ENCODE measurements around the gene AMFR.
"Not testable (repeated sequence)": the region's sequence is repeated elsewhere in the genome, so short reads cannot be mapped to it uniquely, and the experiment has no call there.

AMFR gene

DNA sequence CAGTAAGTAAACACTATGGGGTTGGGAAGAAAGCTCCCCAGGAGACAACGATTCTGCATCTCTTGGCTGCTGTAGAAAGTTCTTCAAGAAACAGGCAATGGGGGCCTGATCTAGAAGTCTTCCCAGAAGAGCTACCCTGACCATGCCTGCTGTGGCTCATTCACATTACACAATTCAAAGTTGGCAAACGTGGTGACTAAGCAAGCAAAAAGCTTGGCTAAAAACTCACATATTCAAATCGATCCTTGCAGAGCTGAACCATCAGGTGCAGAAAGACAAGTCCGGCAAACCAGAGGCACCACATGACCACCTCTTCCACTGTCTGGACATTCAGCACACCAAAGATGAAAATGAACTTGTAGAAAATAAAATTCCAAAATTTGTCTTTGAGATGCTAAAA, 16.1 kb downstream of the AMFR start:
- H3K27ac ChIP-seq: no peak overlapping the region
- TF ChIP-seq, protein P1, sequence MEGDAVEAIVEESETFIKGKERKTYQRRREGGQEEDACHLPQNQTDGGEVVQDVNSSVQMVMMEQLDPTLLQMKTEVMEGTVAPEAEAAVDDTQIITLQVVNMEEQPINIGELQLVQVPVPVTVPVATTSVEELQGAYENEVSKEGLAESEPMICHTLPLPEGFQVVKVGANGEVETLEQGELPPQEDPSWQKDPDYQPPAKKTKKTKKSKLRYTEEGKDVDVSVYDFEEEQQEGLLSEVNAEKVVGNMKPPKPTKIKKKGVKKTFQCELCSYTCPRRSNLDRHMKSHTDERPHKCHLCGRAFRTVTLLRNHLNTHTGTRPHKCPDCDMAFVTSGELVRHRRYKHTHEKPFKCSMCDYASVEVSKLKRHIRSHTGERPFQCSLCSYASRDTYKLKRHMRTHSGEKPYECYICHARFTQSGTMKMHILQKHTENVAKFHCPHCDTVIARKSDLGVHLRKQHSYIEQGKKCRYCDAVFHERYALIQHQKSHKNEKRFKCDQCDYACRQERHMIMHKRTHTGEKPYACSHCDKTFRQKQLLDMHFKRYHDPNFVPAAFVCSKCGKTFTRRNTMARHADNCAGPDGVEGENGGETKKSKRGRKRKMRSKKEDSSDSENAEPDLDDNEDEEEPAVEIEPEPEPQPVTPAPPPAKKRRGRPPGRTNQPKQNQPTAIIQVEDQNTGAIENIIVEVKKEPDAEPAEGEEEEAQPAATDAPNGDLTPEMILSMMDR (conservative IDR thresholded peaks at IDR 0.05): no peak

DNA sequence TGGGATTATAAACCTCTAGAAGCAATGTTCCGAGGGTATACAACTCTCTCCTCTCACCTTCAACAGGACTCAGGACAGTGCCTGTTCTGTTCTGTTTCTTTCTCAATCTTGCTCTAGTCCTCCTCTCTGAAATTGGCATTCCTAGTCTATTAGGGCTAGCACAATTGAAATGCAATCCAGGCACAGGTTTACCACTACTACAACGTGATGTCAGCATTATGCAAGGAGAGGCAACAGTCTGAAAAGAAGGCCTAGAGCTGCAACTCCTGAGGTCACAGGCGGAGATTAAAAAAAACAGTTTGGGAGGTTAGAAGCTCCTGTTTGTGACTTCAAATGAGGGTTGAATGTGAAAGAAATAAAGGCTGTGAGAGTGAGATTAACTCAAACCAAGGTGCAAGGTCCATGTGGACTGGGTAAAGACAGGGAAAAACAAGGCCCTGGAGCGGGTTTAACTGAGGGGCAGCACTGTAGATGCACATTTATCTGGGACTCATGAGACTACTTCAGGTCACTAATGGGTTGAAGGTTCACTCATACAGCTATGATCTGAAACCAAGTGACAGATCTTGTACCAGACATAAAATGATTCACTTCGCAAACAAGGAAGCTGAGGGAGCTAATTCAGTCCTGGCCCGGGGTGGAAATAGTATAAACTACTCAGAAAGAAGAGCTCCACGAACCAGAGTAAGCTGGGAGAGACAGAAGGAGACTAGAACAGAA, 16.8 kb downstream of the AMFR start:
- no peak overlapping the region for H3K27ac ChIP-seq
- TF ChIP-seq, protein P1 (conservative IDR thresholded peaks at IDR 0.05): no peak

DNA sequence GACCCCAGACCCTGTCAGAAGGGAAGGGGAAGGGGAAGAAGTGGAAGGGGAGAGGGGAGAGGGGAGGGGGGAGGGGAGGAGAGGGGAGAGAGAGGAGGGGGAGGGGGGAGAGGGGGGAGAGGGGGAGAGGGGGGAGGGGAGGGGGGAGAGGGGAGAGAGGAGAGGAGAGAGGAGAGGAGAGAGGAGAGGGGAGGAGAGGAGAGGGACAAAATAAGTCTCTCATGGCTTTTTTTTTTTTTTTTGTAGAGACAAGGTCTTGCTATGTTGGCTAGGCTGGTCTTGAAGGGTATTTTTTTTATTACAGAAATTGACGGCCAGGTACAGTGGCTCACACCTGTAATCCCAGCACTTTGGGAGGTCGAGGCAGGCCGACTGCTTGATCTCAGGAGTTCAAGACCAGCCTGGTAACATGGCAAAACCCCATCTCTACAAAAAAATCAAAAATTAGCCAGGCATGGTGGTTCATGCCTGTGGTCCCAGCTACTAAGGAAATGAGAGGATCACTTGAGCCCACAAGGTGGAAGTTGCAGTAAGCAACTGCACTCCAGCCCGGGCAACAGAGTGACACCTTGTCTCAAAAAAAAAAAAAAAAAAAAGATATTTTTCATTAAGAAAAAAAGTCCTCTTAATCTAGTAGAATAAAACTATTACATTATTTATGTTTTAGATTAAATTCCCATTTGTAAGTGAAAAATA, 19.2 kb downstream of the AMFR start:
- H3K27ac ChIP-seq: no peak overlapping the region
- TF ChIP-seq, protein P1 (conservative IDR thresholded peaks at IDR 0.05): no peak

DNA sequence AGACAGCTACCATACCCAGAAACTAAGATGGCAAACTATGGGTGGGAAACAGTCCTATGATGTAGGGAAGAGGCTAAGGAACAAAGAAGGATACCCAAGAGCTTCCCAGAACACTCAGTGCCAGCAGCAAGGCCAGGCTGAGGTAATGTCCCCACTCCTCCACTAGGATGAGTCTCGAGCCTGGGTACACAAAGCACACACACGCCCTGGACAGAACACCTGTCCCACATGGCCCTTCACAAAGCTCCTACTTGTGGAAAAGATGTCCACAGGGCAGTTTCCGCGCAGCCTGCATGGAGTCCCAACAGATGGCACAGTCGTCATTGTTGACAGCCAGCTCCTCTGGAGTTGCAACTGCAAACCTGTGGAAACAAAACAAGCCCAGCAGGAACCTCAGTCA, 23.9 kb downstream of the AMFR start:
- TF ChIP-seq, protein P1 (conservative IDR thresholded peaks at IDR 0.05): 0 out of 2 replicates have a peak, but pooled peaks have one; percentile 11
- H3K27ac ChIP-seq: no peak overlapping the region

DNA sequence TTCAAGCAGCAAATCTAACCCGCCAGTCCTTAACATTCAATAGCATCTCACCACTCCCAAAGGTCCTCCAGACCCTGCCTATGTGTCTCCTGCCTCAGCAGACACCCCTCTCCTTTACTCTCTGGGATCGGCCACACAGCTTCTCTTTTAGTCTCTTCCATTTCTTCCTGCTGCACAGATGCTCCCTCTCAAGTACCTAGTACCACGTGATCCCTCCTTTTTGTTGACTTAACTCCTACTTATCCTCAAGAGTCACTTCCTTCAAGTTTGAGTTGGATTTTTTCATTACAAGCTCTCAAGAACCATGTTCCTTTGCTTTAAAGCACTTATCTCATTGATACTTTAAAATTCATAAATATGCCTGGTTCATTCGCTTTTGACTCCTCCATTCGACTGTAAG, 24.9 kb downstream of the AMFR start:
- TF ChIP-seq, protein P1 (conservative IDR thresholded peaks at IDR 0.05): no peak
- no peak overlapping the region for H3K27ac ChIP-seq

DNA sequence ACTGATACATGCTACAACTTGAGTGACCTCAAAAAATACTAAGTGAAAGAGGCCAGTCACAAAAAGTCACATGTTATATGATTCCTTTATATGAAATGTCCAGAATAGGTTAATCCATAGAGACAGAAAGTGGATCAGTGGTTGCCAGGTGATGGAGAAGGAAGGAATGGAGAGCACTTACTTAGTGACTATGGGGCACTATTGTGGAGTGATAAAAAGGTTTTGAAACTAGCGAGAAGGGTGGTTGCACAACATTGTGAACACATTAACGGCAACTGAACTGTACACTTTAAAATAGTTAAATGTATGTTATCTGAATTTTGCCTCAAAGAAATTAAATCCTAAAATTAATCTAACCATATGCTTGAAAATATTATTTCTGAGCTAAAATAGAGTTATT, 25.9 kb downstream of the AMFR start:
- H3K27ac ChIP-seq: no peak overlapping the region
- TF ChIP-seq, protein P1 (conservative IDR thresholded peaks at IDR 0.05): no peak

DNA sequence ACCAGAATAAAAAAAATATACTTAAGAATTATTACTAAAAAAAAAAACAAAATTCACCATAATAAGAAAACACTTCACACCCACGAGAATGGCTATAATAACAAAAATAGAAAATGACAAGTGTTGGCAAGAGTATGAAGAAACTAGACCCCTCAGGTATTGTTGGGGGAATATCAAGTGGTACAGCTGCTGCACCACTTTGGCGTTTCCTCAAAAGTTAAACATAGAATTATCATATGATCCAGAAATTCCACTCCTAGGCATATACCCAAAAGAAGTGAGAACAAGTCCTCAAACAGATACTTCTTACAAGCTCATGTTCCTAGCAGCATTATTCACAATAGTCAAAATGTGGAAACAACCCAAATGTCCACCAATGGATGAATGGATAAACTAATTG, 26.3 kb downstream of the AMFR start:
- H3K27ac ChIP-seq: no peak overlapping the region
- TF ChIP-seq, protein P1 (conservative IDR thresholded peaks at IDR 0.05): no peak

DNA sequence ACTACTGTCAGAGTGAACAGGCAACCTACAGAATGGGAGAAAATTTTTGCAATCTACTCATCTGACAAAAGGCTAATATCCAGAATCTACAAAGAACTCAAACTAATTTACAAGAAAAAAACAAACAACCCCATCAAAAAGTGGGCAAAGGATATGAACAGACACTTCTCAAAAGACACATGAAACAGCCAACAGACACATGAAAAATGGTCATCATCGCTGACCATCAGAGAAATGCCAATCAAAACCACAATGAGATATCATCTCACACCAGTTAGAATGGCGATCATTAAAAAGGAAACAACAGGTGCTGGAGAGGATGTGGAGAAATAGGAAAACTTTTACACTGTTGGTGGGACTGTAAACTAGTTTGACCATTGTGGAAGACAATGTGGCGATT, 28.6 kb downstream of the AMFR start:
- H3K27ac ChIP-seq: not testable (repeated sequence)
